Measurements from ENCODE around the gene HBM.
"Not testable (repeated sequence)": the region's sequence is repeated elsewhere in the genome, so short reads cannot be mapped to it uniquely, and the experiment has no call there.

The HBM gene

GRCh38 chr16:169014-169413 lies 3.2 kb downstream of the HBM start:
- DNase-seq (ENCODE audit: low spot score) = no peak

GRCh38 chr16:170088-170507 lies 4.3 kb downstream of the HBM start:
- DNase-seq (ENCODE audit: low spot score) = not testable (repeated sequence)

GRCh38 chr16:170788-171187 lies 5.0 kb downstream of the HBM start:
- no peak for DNase-seq (ENCODE audit: low spot score)

GRCh38 chr16:172374-172941 lies 6.7 kb downstream of the HBM start, which contains the start of gene HBA2:
TSS of gene HBA2 (plus strand) at chr16:172876. CDS start at chr16:172913, 37 bp downstream.
- DNase-seq (ENCODE audit: low spot score) = not testable (repeated sequence)

- DNase-seq (ENCODE audit: low spot score) = not testable (repeated sequence)
These were observed 7.6 kb downstream of the HBM start for GRCh38 chr16:173211-173854.

GRCh38 chr16:173928-174769 lies 8.4 kb downstream of the HBM start:
- not testable (repeated sequence) for DNase-seq (ENCODE audit: low spot score)

GRCh38 chr16:175011-175949 lies 9.5 kb downstream of the HBM start:
- no peak for DNase-seq (ENCODE audit: low spot score)

GRCh38 chr16:176006-176405 lies 10.2 kb downstream of the HBM start:
- DNase-seq (ENCODE audit: low spot score) = not testable (repeated sequence)

GRCh38 chr16:176477-177382 lies 11.0 kb downstream of the HBM start, which contains the start of gene HBA1:
TSS of gene HBA1 (plus strand) at chr16:176680. CDS start at chr16:176717, 37 bp downstream.
- not testable (repeated sequence) for DNase-seq (ENCODE audit: low spot score)

GRCh38 chr16:177394-177822 lies 11.6 kb downstream of the HBM start:
- DNase-seq (ENCODE audit: low spot score) = no peak

GRCh38 chr16:177981-178667 lies 12.3 kb downstream of the HBM start:
- no peak for DNase-seq (ENCODE audit: low spot score)

GRCh38 chr16:178668-179015 lies 12.9 kb downstream of the HBM start:
- no peak for DNase-seq (ENCODE audit: low spot score)

GRCh38 chr16:179211-180092 lies 13.7 kb downstream of the HBM start:
- DNase-seq (ENCODE audit: low spot score) = no peak

- DNase-seq (ENCODE audit: low spot score) = no peak
These were observed 14.4 kb downstream of the HBM start, which contains the start of gene HBQ1 for GRCh38 chr16:180101-180675. TSS of gene HBQ1 (plus strand) at chr16:180459. CDS start at chr16:180487, 28 bp downstream.

- peak; percentile 55 for DNase-seq (ENCODE audit: low spot score)
These were observed 15.1 kb downstream of the HBM start for GRCh38 chr16:180681-181564.

- no peak for DNase-seq (ENCODE audit: low spot score)
These were observed 15.8 kb downstream of the HBM start for GRCh38 chr16:181565-182021.

- DNase-seq (ENCODE audit: low spot score) = no peak
These were observed 17.2 kb downstream of the HBM start for GRCh38 chr16:183005-183404.

Data from Ammon's horn (tissue), 1 donor.